Measurements from ENCODE around the gene OBI1.

DNA sequence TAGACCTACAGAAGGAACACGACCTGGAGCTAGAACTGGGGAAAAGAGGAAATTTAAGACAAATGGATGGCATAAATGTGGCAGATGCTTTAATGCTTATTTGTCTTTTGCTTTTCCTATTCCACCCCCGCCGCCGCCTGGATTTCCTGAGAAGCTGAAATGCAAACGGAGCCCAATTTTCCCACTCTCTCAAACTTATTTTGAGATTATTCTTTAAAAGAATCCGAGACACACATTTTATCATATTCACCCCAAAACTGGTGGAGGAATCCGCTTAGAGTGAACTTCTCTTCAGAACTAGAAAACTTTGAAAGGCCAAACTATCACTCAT lies 61.4 kb downstream of the OBI1 start:
- TF ChIP-seq, protein P1, sequence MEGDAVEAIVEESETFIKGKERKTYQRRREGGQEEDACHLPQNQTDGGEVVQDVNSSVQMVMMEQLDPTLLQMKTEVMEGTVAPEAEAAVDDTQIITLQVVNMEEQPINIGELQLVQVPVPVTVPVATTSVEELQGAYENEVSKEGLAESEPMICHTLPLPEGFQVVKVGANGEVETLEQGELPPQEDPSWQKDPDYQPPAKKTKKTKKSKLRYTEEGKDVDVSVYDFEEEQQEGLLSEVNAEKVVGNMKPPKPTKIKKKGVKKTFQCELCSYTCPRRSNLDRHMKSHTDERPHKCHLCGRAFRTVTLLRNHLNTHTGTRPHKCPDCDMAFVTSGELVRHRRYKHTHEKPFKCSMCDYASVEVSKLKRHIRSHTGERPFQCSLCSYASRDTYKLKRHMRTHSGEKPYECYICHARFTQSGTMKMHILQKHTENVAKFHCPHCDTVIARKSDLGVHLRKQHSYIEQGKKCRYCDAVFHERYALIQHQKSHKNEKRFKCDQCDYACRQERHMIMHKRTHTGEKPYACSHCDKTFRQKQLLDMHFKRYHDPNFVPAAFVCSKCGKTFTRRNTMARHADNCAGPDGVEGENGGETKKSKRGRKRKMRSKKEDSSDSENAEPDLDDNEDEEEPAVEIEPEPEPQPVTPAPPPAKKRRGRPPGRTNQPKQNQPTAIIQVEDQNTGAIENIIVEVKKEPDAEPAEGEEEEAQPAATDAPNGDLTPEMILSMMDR (conservative IDR thresholded peaks at IDR 0.05; ENCODE audit: low read depth, low read length) = no peak
- TF ChIP-seq EZH2 (IDR thresholded peaks at IDR 0.05; ENCODE audit: low read length, unreplicated experiment) (no peak), EZH2phosphoT487 (IDR thresholded peaks at IDR 0.05; ENCODE audit: borderline replicate concordance, low read length) (no peak)

Data from PC-3 (cell line).